Fibroblast of the conjunctiva (primary cell): ENCODE data around the gene GPT2.
A peak's percentile ranks its signal among the peaks of the same experiment; 100 is the strongest.

ENCODE experiments used
- DNase-seq: peaks from one replicate; pipeline ENCODE4 v3.0.0-alpha.2; 2010; ENCODE audit warnings: low read depth

The GPT2 gene

GRCh38 chr16:46898006-46898405, 13.8 kb downstream of the GPT2 start:
- DNase-seq: no peak

- no peak for DNase-seq
Measured at GRCh38 chr16:46899443-46900143, 15.4 kb downstream of the GPT2 start.

- DNase-seq: no peak
Measured at GRCh38 chr16:46900455-46901235, 16.5 kb downstream of the GPT2 start.

GRCh38 chr16:46901709-46902108, 17.5 kb downstream of the GPT2 start:
- no peak for DNase-seq

- no peak for DNase-seq
Measured at GRCh38 chr16:46903255-46903905, 19.2 kb downstream of the GPT2 start.

GRCh38 chr16:46904471-46904870, 20.3 kb downstream of the GPT2 start:
- no peak for DNase-seq

GRCh38 chr16:46906360-46907060, 22.3 kb downstream of the GPT2 start:
- DNase-seq: no peak

- no peak for DNase-seq
Measured at GRCh38 chr16:46907061-46907774, 23.1 kb downstream of the GPT2 start.

- peak; percentile 43 for DNase-seq
Measured at GRCh38 chr16:46908540-46909372, 24.6 kb downstream of the GPT2 start.

- no peak for DNase-seq
Measured at GRCh38 chr16:46911038-46911437, 26.9 kb downstream of the GPT2 start.

- no peak for DNase-seq
Measured at GRCh38 chr16:46911650-46912049, 27.5 kb downstream of the GPT2 start.

- no peak for DNase-seq
Measured at GRCh38 chr16:46914556-46915201, 30.5 kb downstream of the GPT2 start.

- no peak for DNase-seq
Measured at GRCh38 chr16:46915483-46916025, 31.4 kb downstream of the GPT2 start.

GRCh38 chr16:46916980-46917379, 32.8 kb downstream of the GPT2 start:
- DNase-seq: no peak

- no peak for DNase-seq
Measured at GRCh38 chr16:46918400-46918799, 34.2 kb downstream of the GPT2 start.

GRCh38 chr16:46918905-46919792, 35.0 kb downstream of the GPT2 start:
- no peak for DNase-seq

GRCh38 chr16:46920402-46921068, 36.4 kb downstream of the GPT2 start:
- no peak for DNase-seq

GRCh38 chr16:46922239-46922638, 38.1 kb downstream of the GPT2 start:
- no peak for DNase-seq
